Stomach (tissue), 4 donors: ENCODE measurements around the gene MAGEA8.

Experiments used
- POLR2AphosphoS5 ChIP-seq, 3 donors: sonication (generic); formaldehyde crosslinking; IDR thresholded peaks; one replicate each; pipeline ENCODE4 v1.6.1; 2016; ENCODE audit warnings: antibody characterized with exemption in 3 of 3
- TF ChIP-seq, protein P1 (sequence below), 7 experiments: fragments of 450-650 bp in 4 of 7; fragments of 200-600 bp in 3 of 7; sonication (generic) in 3 of 7; IDR thresholded peaks; one replicate each; pipeline ENCODE4 v1.5.1; 2016 to 2019; ENCODE audit warnings: antibody characterized with exemption in 7 of 7, control low read depth in 2 of 7, mild to moderate bottlenecking in 1 of 7

DNA sequence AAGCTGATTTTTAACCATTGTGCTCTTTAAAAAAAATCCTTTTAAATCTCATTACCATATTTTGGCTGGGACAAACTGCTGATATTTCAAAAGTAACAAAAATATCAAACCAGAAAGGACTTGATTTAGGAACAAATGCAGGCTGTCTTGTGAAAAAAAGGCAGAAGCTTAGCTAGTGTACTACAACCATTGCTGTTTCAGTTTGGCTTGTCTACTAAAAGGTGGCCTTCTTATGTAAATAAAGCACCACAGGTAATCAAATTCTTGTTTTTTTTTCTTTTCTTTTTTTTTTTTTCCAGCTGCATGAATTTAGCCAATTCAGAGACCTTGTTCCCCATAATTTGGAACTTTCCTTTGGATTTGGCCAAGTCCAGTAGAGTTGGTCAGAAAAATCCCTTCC is 43.8 kb upstream of the MAGEA8 start:
- TF ChIP-seq, protein P1, sequence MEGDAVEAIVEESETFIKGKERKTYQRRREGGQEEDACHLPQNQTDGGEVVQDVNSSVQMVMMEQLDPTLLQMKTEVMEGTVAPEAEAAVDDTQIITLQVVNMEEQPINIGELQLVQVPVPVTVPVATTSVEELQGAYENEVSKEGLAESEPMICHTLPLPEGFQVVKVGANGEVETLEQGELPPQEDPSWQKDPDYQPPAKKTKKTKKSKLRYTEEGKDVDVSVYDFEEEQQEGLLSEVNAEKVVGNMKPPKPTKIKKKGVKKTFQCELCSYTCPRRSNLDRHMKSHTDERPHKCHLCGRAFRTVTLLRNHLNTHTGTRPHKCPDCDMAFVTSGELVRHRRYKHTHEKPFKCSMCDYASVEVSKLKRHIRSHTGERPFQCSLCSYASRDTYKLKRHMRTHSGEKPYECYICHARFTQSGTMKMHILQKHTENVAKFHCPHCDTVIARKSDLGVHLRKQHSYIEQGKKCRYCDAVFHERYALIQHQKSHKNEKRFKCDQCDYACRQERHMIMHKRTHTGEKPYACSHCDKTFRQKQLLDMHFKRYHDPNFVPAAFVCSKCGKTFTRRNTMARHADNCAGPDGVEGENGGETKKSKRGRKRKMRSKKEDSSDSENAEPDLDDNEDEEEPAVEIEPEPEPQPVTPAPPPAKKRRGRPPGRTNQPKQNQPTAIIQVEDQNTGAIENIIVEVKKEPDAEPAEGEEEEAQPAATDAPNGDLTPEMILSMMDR (IDR thresholded peaks at IDR 0.05), result no peak
- TF ChIP-seq POLR2AphosphoS5 (IDR thresholded peaks at IDR 0.05), result no peak
